GM12873 (cell line): Measurements from ENCODE around the gene STX18.

Experiments
- TF ChIP-seq, protein P1 (sequence below): IDR thresholded peaks from 2 replicates; pipeline ENCODE4 v1.5.1; 2012; ENCODE audit warnings: low read depth, mild to moderate bottlenecking, moderate library complexity, low read length, control low read depth; ENCODE audit not compliant: insufficient read depth; ENCODE audit errors: missing control alignments

STX18 gene

DNA sequence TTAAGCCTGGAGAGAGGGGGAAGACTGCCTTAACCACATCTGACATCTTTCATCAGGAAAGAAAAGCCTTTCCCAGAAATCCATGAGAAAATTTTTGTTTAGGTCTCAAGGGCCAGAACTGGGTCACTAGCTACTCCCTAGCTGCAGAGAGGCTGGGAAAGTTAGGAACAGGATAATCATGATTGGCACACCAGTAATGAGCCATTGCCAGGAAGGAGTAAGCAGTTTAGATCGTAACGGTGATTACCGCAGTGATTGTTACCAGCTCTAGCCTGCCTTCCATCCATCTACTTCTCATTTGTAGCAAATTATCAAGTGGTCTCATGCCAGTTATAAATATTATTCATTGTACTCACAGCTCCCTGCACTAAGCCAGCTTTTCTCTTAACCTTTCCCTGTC is 22.7 kb upstream of the STX18 start:
- TF ChIP-seq, protein P1, sequence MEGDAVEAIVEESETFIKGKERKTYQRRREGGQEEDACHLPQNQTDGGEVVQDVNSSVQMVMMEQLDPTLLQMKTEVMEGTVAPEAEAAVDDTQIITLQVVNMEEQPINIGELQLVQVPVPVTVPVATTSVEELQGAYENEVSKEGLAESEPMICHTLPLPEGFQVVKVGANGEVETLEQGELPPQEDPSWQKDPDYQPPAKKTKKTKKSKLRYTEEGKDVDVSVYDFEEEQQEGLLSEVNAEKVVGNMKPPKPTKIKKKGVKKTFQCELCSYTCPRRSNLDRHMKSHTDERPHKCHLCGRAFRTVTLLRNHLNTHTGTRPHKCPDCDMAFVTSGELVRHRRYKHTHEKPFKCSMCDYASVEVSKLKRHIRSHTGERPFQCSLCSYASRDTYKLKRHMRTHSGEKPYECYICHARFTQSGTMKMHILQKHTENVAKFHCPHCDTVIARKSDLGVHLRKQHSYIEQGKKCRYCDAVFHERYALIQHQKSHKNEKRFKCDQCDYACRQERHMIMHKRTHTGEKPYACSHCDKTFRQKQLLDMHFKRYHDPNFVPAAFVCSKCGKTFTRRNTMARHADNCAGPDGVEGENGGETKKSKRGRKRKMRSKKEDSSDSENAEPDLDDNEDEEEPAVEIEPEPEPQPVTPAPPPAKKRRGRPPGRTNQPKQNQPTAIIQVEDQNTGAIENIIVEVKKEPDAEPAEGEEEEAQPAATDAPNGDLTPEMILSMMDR, result no peak

DNA sequence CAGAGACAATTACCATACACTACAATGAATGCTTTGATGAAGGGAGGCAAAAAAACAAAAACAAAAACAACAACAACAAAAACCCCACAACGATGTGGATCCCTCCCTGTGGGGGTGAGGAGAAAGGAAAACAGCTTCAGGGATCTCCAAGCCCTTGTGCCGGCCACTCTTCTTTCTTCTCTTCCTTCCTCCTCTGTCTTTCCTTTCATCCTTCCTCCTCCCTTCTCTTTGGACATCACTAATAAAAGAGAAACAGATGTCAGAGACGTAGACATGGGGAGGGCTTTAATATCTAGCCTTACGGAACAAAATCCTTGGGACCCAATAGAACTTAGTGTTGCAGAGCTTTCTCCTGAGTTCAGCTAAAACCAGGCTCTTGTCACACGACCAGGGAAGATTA is 18.8 kb upstream of the STX18 start:
- TF ChIP-seq, protein P1, result no peak

DNA sequence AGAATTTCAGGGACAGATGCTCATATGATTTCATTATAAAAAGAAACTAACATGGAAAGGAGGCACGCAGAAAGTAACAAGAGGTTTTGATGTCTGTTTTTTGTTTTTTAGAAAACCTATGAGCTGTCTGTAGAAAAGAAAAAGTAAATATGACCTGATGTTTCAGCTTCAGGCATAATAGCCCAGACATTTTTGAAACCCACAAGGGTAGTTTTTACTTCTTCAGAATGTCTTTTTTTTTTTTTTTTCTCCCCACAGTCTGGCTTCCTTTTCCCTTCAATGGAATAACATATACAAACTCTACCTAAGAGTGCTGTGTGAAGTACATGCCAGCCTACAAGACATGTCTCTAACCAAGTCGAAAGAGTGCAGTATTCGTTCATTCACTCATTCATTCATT is 18.3 kb upstream of the STX18 start:
- TF ChIP-seq, protein P1, result no peak

DNA sequence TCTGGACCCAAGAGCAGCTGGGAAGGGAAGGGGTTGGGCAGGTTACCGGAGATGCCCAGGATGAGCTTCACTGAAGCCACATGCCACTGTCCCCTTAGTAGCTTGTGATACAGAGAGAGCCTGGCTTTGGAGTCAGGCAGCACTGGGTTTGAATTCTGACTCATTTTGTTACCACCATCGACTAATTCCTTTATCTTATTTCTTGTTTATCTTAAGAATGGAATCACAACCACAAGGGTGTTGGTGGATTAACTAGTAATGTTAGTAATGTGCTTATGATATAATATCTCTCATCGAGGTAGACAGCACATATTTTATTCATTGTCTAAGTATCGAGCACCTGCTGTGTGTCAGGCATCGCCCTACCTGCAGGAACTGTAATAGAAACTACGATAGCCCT is 17.7 kb upstream of the STX18 start:
- TF ChIP-seq, protein P1, result no peak

DNA sequence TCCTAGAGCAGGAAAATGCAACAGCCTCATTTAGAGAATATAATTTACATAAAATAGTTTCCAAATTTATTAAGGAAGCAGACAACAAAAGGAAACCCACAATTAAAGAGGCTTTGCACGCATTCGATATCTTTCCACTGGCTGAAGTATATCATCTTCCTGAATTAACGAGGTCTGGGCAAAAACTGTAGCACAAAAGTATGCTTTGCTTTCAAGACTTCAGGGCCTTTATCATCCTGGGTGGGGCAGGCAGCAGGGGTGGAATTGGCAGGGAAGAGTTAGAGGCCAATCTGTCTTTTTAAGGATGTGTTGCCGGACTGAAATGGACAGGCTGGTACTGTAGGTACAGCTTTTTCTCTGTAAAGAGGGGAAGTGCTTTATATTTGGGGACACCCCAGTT is 17.0 kb upstream of the STX18 start:
- TF ChIP-seq, protein P1, result no peak

DNA sequence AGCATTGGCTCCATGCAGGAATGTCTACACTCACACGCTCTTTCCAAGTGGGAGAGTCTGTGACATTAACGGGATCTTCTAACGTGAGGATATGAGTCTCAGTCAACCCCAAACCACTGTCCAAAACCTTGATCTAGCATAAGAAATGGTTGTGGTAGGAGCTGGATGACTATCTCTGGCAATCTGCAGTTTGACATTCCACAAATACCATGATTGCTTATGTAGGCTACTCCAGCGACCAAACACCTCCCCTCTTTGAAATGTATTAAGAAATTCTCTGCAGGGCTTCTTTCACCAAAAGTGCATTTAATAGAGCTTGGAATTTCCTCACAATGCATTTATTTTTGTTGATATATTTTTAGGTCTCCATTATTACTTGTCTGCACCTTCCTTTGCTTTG is 14.1 kb upstream of the STX18 start:
- TF ChIP-seq, protein P1, result no peak

DNA sequence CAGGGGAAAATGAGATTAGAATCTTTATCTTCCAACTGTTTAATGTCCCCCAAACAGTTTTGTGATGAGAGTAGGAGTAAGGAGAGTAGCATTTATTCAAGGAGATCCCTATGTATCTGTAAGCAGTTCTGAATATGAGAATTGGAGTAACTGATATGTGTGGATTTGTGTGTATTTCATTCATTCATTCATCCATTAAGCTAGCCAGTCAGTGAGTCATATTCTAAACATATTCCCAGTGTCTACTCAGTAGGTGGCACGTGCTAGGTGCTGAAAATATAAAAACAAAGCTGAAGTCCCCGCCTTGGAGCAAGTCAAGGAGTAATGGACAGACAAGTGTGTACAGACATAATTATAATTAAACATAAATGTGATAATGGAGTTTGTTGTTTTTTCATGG is 12.4 kb upstream of the STX18 start:
- TF ChIP-seq, protein P1, result no peak
